Fibroblast of lung (primary cell): ENCODE data around the gene ZNF611.
"Not testable (repeated sequence)": the region's sequence is repeated elsewhere in the genome, so short reads cannot be mapped to it uniquely, and the experiment has no call there.

Experiments
- EZH2 ChIP-seq: IDR thresholded peaks from 2 replicates; pipeline ENCODE4 v1.5.1; 2012; ENCODE audit warnings: low read length, control low read depth, mild to moderate bottlenecking; ENCODE audit errors: missing control alignments
- TF ChIP-seq, protein P1 (sequence below), 2 donors: IDR thresholded peaks in 1 of 2; conservative IDR thresholded peaks in 1 of 2; 1 replicate in 1 of 2; 2 replicates in 1 of 2; pipeline ENCODE4 v1.5.1; 2011 to 2012; ENCODE audit warnings: low read length in 2 of 2, control low read depth in 1 of 2, inconsistent platforms in 1 of 2, low read depth in 1 of 2, mild to moderate bottlenecking in 1 of 2

DNA sequence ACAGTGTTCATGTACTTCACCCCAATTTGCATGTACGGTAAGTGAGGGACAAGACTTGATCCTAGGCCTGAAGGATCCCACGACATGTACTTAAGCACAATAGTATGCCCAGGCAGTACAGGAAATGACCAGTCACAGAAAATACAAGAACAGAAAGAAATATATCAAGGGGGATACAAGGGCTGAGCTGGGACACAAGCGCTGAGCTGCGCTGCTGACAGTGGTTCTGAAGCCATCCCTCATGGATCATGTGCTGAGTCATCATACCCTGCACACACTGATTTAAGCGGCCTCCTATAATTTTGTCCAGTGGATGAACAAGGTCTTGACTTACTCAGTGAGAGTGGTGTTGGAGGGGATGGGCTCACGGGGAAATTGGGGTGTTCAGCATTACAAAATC, 59.6 kb downstream of the ZNF611 start:
- not testable (repeated sequence) for TF ChIP-seq EZH2
- TF ChIP-seq, protein P1, sequence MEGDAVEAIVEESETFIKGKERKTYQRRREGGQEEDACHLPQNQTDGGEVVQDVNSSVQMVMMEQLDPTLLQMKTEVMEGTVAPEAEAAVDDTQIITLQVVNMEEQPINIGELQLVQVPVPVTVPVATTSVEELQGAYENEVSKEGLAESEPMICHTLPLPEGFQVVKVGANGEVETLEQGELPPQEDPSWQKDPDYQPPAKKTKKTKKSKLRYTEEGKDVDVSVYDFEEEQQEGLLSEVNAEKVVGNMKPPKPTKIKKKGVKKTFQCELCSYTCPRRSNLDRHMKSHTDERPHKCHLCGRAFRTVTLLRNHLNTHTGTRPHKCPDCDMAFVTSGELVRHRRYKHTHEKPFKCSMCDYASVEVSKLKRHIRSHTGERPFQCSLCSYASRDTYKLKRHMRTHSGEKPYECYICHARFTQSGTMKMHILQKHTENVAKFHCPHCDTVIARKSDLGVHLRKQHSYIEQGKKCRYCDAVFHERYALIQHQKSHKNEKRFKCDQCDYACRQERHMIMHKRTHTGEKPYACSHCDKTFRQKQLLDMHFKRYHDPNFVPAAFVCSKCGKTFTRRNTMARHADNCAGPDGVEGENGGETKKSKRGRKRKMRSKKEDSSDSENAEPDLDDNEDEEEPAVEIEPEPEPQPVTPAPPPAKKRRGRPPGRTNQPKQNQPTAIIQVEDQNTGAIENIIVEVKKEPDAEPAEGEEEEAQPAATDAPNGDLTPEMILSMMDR (conservative IDR thresholded peaks at IDR 0.05 in 1 of 2, IDR thresholded peaks at IDR 0.05 in 1 of 2; ENCODE audit: low read depth in 1 of 2, low read length in 2 of 2), result not testable (repeated sequence)
